Ascending aorta (tissue), 2 donors: ENCODE data around the gene AQR. TPM values are rescaled to one million over a fixed set of nuclear protein-coding genes. Genes with fewer than 3 reads are reported as not detected.
"Not testable (repeated sequence)": the region's sequence is repeated elsewhere in the genome, so short reads cannot be mapped to it uniquely, and the experiment has no call there.

Source experiments
- DNase-seq, 2 donors: peaks; one replicate each; pipeline ENCODE4 v3.0.0-alpha.2; 2019; ENCODE audit warnings: low spot score in 2 of 2
- H3K27ac ChIP-seq, 2 donors: fragments of 200-600 bp; sonication (generic); one replicate each; pipeline ENCODE4 v1.5.1; 2016 to 2017; ENCODE audit warnings: mild to moderate bottlenecking in 1 of 2
- H3K27me3 ChIP-seq: fragments of 200-600 bp; sonication (generic); one replicate; pipeline ENCODE4 v1.5.1; 2017
- H3K36me3 ChIP-seq, 2 donors: fragments of 200-600 bp; sonication (generic); one replicate each; pipeline ENCODE4 v1.5.1; 2016
- H3K4me1 ChIP-seq, 2 donors: fragments of 200-600 bp; sonication (generic); one replicate each; pipeline ENCODE4 v1.5.1; 2016 to 2017; ENCODE audit warnings: mild to moderate bottlenecking in 1 of 2
- H3K4me3 ChIP-seq, 2 donors: fragments of 200-600 bp; sonication (generic); one replicate each; pipeline ENCODE4 v1.5.1; 2016 to 2017; ENCODE audit warnings: mild to moderate bottlenecking in 1 of 2
- H3K9me3 ChIP-seq, 2 donors: fragments of 200-600 bp; sonication (generic); one replicate each; pipeline ENCODE4 v1.5.1; 2016
- CTCF ChIP-seq, 3 experiments: fragments of 200-600 bp in 2 of 3; fragments of 450-650 bp in 1 of 3; sonication (generic) in 2 of 3; IDR thresholded peaks; one replicate each; pipeline ENCODE4 v1.5.1; 2016 to 2019; ENCODE audit warnings: antibody characterized with exemption in 3 of 3, mild to moderate bottlenecking in 1 of 3, moderate library complexity in 1 of 3
- intact Hi-C: fragments of 100-400 bp; cut with DNase I; formaldehyde crosslinking; loops from one replicate; pipeline ENCODE4 v1.15.1; 2023
- total RNA-seq: library from RNA; depleted of rRNA; stranded (reverse); fragments of >200 nt; gene quantifications from one replicate; pipeline ENCODE4 v1.1.0, GENCODE V29; 2016

The AQR gene
- total RNA-seq, 1 donor from 2014 or later, result 17.5 TPM

- no peak for DNase-seq
- TF ChIP-seq CTCF (IDR thresholded peaks at IDR 0.05), result no peak
- Histone ChIP-seq H3K27me3 (no peaks in the 10 kb centered on the region), H3K4me1 (peaks cover 0 to 20% of the 10 kb centered on the region in 2 donors), H3K9me3 (no peaks in the 10 kb centered on the region), H3K36me3 (no peaks in the 10 kb centered on the region), H3K4me3 (no peak overlapping the region), H3K27ac (no peak overlapping the region)
- intact Hi-C loops, result no loop called here
Measured at GRCh38 chr15:34815836-34816235, 153.7 kb downstream of the AQR start.

GRCh38 chr15:34813446-34814190 lies 155.9 kb downstream of the AQR start:
- no peaks in the 10 kb centered on the region for H3K27me3 ChIP-seq
- H3K36me3 ChIP-seq, result no peaks in the 10 kb centered on the region
- H3K27ac ChIP-seq, result peak overlapping the region; percentile 90 to 92
- no peaks in the 10 kb centered on the region for H3K9me3 ChIP-seq
- no peak for TF ChIP-seq CTCF (IDR thresholded peaks at IDR 0.05)
- H3K4me1 ChIP-seq, result peaks cover 0 to 26% of the 10 kb centered on the region in 2 donors
- H3K4me3 ChIP-seq, result no peak overlapping the region
- no peak for DNase-seq
- intact Hi-C loops, result no loop called here

- H3K9me3 ChIP-seq, DNase-seq, H3K27me3 ChIP-seq, H3K36me3 ChIP-seq, H3K4me3 ChIP-seq, intact Hi-C loops: not testable (repeated sequence)
- Histone ChIP-seq H3K27ac (peak overlapping the region; percentile 90 to 92), H3K4me1 (peaks cover 0 to 26% of the 10 kb centered on the region in 2 donors)
Measured at GRCh38 chr15:34812868-34813365, 156.6 kb downstream of the AQR start.

- TF ChIP-seq CTCF (IDR thresholded peaks at IDR 0.05), result no peak
- Histone ChIP-seq H3K9me3 (no peaks in the 10 kb centered on the region), H3K4me3 (no peak overlapping the region), H3K27me3 (no peaks in the 10 kb centered on the region), H3K4me1 (peaks cover 0 to 26% of the 10 kb centered on the region in 2 donors), H3K36me3 (no peaks in the 10 kb centered on the region), H3K27ac (peak overlapping the region; percentile 90 to 92)
- no peak for DNase-seq
- intact Hi-C loops, result no loop called here
Measured at GRCh38 chr15:34812369-34812768, 157.2 kb downstream of the AQR start.

- intact Hi-C loops, result loop anchor here (1.0 to 2.0 kb wide), 5 partner anchors 11 to 88 kb away; partner anchors contain the start of gene ACTC1
- H3K9me3 ChIP-seq, result no peaks in the 10 kb centered on the region
- DNase-seq, result peak; percentile 52 to 92
- no peak for TF ChIP-seq CTCF (IDR thresholded peaks at IDR 0.05)
- H3K27me3 ChIP-seq, result no peaks in the 10 kb centered on the region
- peak overlapping the region; percentile 90 to 92 for H3K27ac ChIP-seq
- H3K4me3 ChIP-seq, result no peak overlapping the region
- H3K36me3 ChIP-seq, result no peaks in the 10 kb centered on the region
- peaks cover 0 to 26% of the 10 kb centered on the region in 2 donors for H3K4me1 ChIP-seq
Measured at GRCh38 chr15:34810443-34811129, 159.0 kb downstream of the AQR start.

- peak overlapping the region; percentile 76 to 90 for H3K27ac ChIP-seq
- no peak for TF ChIP-seq CTCF (IDR thresholded peaks at IDR 0.05)
- DNase-seq, result no peak
- H3K27me3 ChIP-seq, result no peaks in the 10 kb centered on the region
- intact Hi-C loops, result no loop called here
- H3K4me3 ChIP-seq, result no peak overlapping the region
- peaks cover 0 to 26% of the 10 kb centered on the region in 2 donors for H3K4me1 ChIP-seq
- no peaks in the 10 kb centered on the region for H3K36me3 ChIP-seq
- H3K9me3 ChIP-seq, result no peaks in the 10 kb centered on the region
Measured at GRCh38 chr15:34809186-34809585, 160.4 kb downstream of the AQR start.
